ENCODE results near the gene LYAR. TPM values are rescaled to one million over a fixed set of nuclear protein-coding genes. Genes with fewer than 3 reads are reported as not detected.

LYAR gene
- total and polyA plus RNA-seq, 2 of the 13 experiments (the other 11 are each of a cell fraction or from before 2014, with no cell fraction given), result 7.8 to 94.2 TPM

DNA sequence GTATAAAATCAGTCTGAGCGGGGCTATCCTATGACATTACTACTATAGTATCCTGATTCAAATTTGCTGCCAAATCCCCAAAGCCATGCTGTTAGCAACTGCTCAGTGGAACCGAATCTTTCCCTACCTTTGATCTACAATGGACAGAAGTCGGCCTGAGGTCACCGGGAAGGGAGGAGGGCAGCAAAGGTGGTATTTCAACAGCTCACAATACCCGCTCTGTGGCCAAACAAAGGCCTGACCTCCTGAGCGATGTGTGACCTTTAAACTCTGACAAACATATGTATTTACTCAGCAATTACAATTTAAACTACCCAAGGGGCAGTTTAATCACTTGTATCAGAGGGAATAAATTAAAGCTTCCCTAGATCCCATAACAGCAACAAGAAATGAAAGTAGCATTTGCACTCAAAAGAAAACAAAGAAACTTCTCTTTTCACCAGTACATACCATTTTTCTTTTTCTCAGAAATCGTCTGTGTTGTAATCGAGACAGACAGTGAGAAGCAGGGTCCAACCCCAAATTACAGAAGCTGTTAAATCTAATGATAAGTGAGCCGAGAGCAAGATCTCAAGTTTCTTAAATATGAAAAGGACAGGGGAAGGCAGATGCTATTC lies 30.4 kb downstream of the LYAR start (continued):
- TF ChIP-seq, protein P1, sequence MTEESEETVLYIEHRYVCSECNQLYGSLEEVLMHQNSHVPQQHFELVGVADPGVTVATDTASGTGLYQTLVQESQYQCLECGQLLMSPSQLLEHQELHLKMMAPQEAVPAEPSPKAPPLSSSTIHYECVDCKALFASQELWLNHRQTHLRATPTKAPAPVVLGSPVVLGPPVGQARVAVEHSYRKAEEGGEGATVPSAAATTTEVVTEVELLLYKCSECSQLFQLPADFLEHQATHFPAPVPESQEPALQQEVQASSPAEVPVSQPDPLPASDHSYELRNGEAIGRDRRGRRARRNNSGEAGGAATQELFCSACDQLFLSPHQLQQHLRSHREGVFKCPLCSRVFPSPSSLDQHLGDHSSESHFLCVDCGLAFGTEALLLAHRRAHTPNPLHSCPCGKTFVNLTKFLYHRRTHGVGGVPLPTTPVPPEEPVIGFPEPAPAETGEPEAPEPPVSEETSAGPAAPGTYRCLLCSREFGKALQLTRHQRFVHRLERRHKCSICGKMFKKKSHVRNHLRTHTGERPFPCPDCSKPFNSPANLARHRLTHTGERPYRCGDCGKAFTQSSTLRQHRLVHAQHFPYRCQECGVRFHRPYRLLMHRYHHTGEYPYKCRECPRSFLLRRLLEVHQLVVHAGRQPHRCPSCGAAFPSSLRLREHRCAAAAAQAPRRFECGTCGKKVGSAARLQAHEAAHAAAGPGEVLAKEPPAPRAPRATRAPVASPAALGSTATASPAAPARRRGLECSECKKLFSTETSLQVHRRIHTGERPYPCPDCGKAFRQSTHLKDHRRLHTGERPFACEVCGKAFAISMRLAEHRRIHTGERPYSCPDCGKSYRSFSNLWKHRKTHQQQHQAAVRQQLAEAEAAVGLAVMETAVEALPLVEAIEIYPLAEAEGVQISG (CRISPR knock-in tag; IDR thresholded peaks at IDR 0.05), result peak; percentile 71
- TF ChIP-seq ZNF431 (CRISPR knock-in tag; IDR thresholded peaks at IDR 0.05; ENCODE audit: borderline replicate concordance, low read depth), result no peak
- no peak for TF ChIP-seq SNAPC2 (CRISPR knock-in tag; IDR thresholded peaks at IDR 0.05)
- TF ChIP-seq, protein P2, sequence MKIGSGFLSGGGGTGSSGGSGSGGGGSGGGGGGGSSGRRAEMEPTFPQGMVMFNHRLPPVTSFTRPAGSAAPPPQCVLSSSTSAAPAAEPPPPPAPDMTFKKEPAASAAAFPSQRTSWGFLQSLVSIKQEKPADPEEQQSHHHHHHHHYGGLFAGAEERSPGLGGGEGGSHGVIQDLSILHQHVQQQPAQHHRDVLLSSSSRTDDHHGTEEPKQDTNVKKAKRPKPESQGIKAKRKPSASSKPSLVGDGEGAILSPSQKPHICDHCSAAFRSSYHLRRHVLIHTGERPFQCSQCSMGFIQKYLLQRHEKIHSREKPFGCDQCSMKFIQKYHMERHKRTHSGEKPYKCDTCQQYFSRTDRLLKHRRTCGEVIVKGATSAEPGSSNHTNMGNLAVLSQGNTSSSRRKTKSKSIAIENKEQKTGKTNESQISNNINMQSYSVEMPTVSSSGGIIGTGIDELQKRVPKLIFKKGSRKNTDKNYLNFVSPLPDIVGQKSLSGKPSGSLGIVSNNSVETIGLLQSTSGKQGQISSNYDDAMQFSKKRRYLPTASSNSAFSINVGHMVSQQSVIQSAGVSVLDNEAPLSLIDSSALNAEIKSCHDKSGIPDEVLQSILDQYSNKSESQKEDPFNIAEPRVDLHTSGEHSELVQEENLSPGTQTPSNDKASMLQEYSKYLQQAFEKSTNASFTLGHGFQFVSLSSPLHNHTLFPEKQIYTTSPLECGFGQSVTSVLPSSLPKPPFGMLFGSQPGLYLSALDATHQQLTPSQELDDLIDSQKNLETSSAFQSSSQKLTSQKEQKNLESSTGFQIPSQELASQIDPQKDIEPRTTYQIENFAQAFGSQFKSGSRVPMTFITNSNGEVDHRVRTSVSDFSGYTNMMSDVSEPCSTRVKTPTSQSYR (CRISPR knock-in tag; IDR thresholded peaks at IDR 0.05; ENCODE audit: borderline replicate concordance), result peak; percentile 54; the same call in 1 of the 2 replicates
- TF ChIP-seq TCF7 (IDR thresholded peaks at IDR 0.05; ENCODE audit: low read depth), result peak; percentile 95
- TF ChIP-seq IRX3 (CRISPR knock-in tag; IDR thresholded peaks at IDR 0.05; ENCODE audit: borderline replicate concordance, low read depth), result no peak
- peak; percentile 57; the same call in 1 of the 2 replicates for TF ChIP-seq KAT8 (CRISPR knock-in tag; IDR thresholded peaks at IDR 0.05)
- peak; percentile 53; the same call in 1 of the 2 replicates for TF ChIP-seq LCORL (IDR thresholded peaks at IDR 0.05)
- peak; percentile 78; the same call in 1 of the 2 replicates for TF ChIP-seq LCORL (CRISPR knock-in tag; IDR thresholded peaks at IDR 0.05)
- TF ChIP-seq HMG20B (CRISPR knock-in tag; conservative IDR thresholded peaks at IDR 0.05), result peak; percentile 87
- TF ChIP-seq, protein P3, sequence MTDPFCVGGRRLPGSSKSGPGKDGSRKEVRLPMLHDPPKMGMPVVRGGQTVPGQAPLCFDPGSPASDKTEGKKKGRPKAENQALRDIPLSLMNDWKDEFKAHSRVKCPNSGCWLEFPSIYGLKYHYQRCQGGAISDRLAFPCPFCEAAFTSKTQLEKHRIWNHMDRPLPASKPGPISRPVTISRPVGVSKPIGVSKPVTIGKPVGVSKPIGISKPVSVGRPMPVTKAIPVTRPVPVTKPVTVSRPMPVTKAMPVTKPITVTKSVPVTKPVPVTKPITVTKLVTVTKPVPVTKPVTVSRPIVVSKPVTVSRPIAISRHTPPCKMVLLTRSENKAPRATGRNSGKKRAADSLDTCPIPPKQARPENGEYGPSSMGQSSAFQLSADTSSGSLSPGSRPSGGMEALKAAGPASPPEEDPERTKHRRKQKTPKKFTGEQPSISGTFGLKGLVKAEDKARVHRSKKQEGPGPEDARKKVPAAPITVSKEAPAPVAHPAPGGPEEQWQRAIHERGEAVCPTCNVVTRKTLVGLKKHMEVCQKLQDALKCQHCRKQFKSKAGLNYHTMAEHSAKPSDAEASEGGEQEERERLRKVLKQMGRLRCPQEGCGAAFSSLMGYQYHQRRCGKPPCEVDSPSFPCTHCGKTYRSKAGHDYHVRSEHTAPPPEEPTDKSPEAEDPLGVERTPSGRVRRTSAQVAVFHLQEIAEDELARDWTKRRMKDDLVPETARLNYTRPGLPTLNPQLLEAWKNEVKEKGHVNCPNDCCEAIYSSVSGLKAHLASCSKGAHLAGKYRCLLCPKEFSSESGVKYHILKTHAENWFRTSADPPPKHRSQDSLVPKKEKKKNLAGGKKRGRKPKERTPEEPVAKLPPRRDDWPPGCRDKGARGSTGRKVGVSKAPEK (CRISPR knock-in tag; IDR thresholded peaks at IDR 0.05; ENCODE audit: borderline replicate concordance), result no peak
- TF ChIP-seq ZNF775 (CRISPR knock-in tag; IDR thresholded peaks at IDR 0.05; ENCODE audit: borderline replicate concordance), result no peak
- TF ChIP-seq CCDC6 (CRISPR knock-in tag; IDR thresholded peaks at IDR 0.05), result no peak
- TF ChIP-seq, protein P4, sequence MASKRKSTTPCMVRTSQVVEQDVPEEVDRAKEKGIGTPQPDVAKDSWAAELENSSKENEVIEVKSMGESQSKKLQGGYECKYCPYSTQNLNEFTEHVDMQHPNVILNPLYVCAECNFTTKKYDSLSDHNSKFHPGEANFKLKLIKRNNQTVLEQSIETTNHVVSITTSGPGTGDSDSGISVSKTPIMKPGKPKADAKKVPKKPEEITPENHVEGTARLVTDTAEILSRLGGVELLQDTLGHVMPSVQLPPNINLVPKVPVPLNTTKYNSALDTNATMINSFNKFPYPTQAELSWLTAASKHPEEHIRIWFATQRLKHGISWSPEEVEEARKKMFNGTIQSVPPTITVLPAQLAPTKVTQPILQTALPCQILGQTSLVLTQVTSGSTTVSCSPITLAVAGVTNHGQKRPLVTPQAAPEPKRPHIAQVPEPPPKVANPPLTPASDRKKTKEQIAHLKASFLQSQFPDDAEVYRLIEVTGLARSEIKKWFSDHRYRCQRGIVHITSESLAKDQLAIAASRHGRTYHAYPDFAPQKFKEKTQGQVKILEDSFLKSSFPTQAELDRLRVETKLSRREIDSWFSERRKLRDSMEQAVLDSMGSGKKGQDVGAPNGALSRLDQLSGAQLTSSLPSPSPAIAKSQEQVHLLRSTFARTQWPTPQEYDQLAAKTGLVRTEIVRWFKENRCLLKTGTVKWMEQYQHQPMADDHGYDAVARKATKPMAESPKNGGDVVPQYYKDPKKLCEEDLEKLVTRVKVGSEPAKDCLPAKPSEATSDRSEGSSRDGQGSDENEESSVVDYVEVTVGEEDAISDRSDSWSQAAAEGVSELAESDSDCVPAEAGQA (IDR thresholded peaks at IDR 0.05; ENCODE audit: low read depth), result no peak
- TF ChIP-seq, protein P4 (CRISPR knock-in tag; IDR thresholded peaks at IDR 0.05; ENCODE audit: borderline replicate concordance), result 0 out of 2 replicates have a peak, but pooled peaks have one; percentile 63

Data from HepG2 (cell line).